Fibroblast of skin of right biceps (primary cell): Measurements from ENCODE around the gene LHFPL2.

Experiments
- DNase-seq: peaks from one replicate; pipeline ENCODE4 v3.0.0-alpha.2; 2013

The LHFPL2 gene

GRCh38 chr5:78593465-78593864 lies 55.1 kb downstream of the LHFPL2 start:
- no peak for DNase-seq

GRCh38 chr5:78592735-78593386 lies 55.7 kb downstream of the LHFPL2 start:
- no peak for DNase-seq

- DNase-seq: no peak
Measured at GRCh38 chr5:78591972-78592700, 56.4 kb downstream of the LHFPL2 start.

GRCh38 chr5:78591138-78591612 lies 57.4 kb downstream of the LHFPL2 start:
- DNase-seq: peak; percentile 84

GRCh38 chr5:78589923-78590322 lies 58.6 kb downstream of the LHFPL2 start:
- DNase-seq: no peak

- no peak for DNase-seq
Measured at GRCh38 chr5:78588507-78588906, 60.1 kb downstream of the LHFPL2 start.

- peak; percentile 66 for DNase-seq
Measured at GRCh38 chr5:78587775-78588291, 60.7 kb downstream of the LHFPL2 start.

GRCh38 chr5:78587081-78587774 lies 61.3 kb downstream of the LHFPL2 start:
- DNase-seq: no peak

- peak; percentile 98 for DNase-seq
Measured at GRCh38 chr5:78586251-78586650, 62.3 kb downstream of the LHFPL2 start.

- no peak for DNase-seq
Measured at GRCh38 chr5:78578015-78578414, 70.6 kb downstream of the LHFPL2 start.

- DNase-seq: no peak
Measured at GRCh38 chr5:78577071-78577807, 71.3 kb downstream of the LHFPL2 start.

GRCh38 chr5:78576376-78576775 lies 72.2 kb downstream of the LHFPL2 start:
- DNase-seq: no peak

- DNase-seq: peak; percentile 47
Measured at GRCh38 chr5:78574731-78575161, 73.8 kb downstream of the LHFPL2 start.

GRCh38 chr5:78574131-78574673 lies 74.4 kb downstream of the LHFPL2 start:
- DNase-seq: no peak

- DNase-seq: no peak
Measured at GRCh38 chr5:78573318-78573717, 75.3 kb downstream of the LHFPL2 start.

GRCh38 chr5:78570646-78571045 lies 77.9 kb downstream of the LHFPL2 start:
- no peak for DNase-seq

GRCh38 chr5:78569441-78569840 lies 79.1 kb downstream of the LHFPL2 start:
- DNase-seq: peak; percentile 73

GRCh38 chr5:78568676-78569075 lies 79.9 kb downstream of the LHFPL2 start:
- no peak for DNase-seq

GRCh38 chr5:78568212-78568611 lies 80.4 kb downstream of the LHFPL2 start:
- DNase-seq: no peak

- no peak for DNase-seq
Measured at GRCh38 chr5:78567617-78568016, 81.0 kb downstream of the LHFPL2 start.

GRCh38 chr5:78566747-78567425 lies 81.7 kb downstream of the LHFPL2 start:
- peak; percentile 34 for DNase-seq

- DNase-seq: no peak
Measured at GRCh38 chr5:78565395-78565794, 83.2 kb downstream of the LHFPL2 start.
